ENCODE data around the gene BEGAIN.

BEGAIN gene

GRCh38 chr14:100502622-100503220 is 84.5 kb downstream of the BEGAIN start:
- Histone ChIP-seq H4K20me1 (ENCODE audit: insufficient read depth, low read length) (no peaks in the 10 kb centered on the region), H3K27me3 (ENCODE audit: insufficient read depth, low read length, poor library complexity) (no peaks in the 10 kb centered on the region), H3K9me3 (ENCODE audit: insufficient read depth, low read length, severe bottlenecking) (peaks cover 10% of the 10 kb centered on the region), H3K27ac (ENCODE audit: low read length) (no peak overlapping the region), H3K36me3 (ENCODE audit: insufficient read depth, low read length) (peaks cover 3% of the 10 kb centered on the region; the same call in 1 of the 2 replicates), H3K9ac (ENCODE audit: low read depth, low read length) (no peak overlapping the region), H3K4me3 (ENCODE audit: low read depth in 1 of 2, low read length in 2 of 2) (no peak overlapping the region), H2AFZ (ENCODE audit: low read depth, low read length) (no peak overlapping the region), H3K4me2 (ENCODE audit: insufficient read depth, low read length) (no peak overlapping the region), H3K79me2 (ENCODE audit: insufficient read depth, low read length) (no peaks in the 10 kb centered on the region), H3K4me1 (ENCODE audit: insufficient read depth, low read length) (peaks cover 9% of the 10 kb centered on the region)
- ATAC-seq (ENCODE audit: insufficient read depth, low read depth) (no peak), DNase-seq (no peak)
- TF ChIP-seq EZH2 (IDR thresholded peaks at IDR 0.05; ENCODE audit: borderline replicate concordance, low read depth, low read length, severe bottlenecking) (no peak), CTCF (IDR thresholded peaks at IDR 0.05; ENCODE audit: borderline replicate concordance, extremely low read depth, low read length, poor library complexity, severe bottlenecking) (no peak)

- Histone ChIP-seq H3K4me2 (ENCODE audit: insufficient read depth, low read length) (no peak overlapping the region), H3K79me2 (ENCODE audit: insufficient read depth, low read length) (no peaks in the 10 kb centered on the region), H3K36me3 (ENCODE audit: insufficient read depth, low read length) (peaks cover 3% of the 10 kb centered on the region; the same call in 1 of the 2 replicates), H3K9me3 (ENCODE audit: insufficient read depth, low read length, severe bottlenecking) (peaks cover 7% of the 10 kb centered on the region), H3K27ac (ENCODE audit: low read length) (no peak overlapping the region), H3K4me3 (ENCODE audit: low read depth in 1 of 2, low read length in 2 of 2) (no peak overlapping the region), H3K4me1 (ENCODE audit: insufficient read depth, low read length) (peaks cover 9% of the 10 kb centered on the region), H2AFZ (ENCODE audit: low read depth, low read length) (no peak overlapping the region), H4K20me1 (ENCODE audit: insufficient read depth, low read length) (no peaks in the 10 kb centered on the region), H3K27me3 (ENCODE audit: insufficient read depth, low read length, poor library complexity) (no peaks in the 10 kb centered on the region), H3K9ac (ENCODE audit: low read depth, low read length) (no peak overlapping the region)
- ATAC-seq (ENCODE audit: insufficient read depth, low read depth) (no peak), DNase-seq (no peak)
- TF ChIP-seq CTCF (IDR thresholded peaks at IDR 0.05; ENCODE audit: borderline replicate concordance, extremely low read depth, low read length, poor library complexity, severe bottlenecking) (no peak), EZH2 (IDR thresholded peaks at IDR 0.05; ENCODE audit: borderline replicate concordance, low read depth, low read length, severe bottlenecking) (no peak)
These were observed 87.1 kb downstream of the BEGAIN start for GRCh38 chr14:100500128-100500527.

GRCh38 chr14:100498068-100498467 is 89.1 kb downstream of the BEGAIN start:
- H3K4me2 ChIP-seq (ENCODE audit: insufficient read depth, low read length), result no peak overlapping the region

More at GRCh38 chr14:100498068-100498467, 89.1 kb downstream of the BEGAIN start:
- H3K9me3 ChIP-seq (ENCODE audit: insufficient read depth, low read length, severe bottlenecking), result no peaks in the 10 kb centered on the region
- no peak overlapping the region for H3K4me3 ChIP-seq (ENCODE audit: low read depth in 1 of 2, low read length in 2 of 2)
- peaks cover 9% of the 10 kb centered on the region for H3K4me1 ChIP-seq (ENCODE audit: insufficient read depth, low read length)
- no peak overlapping the region for H3K9ac ChIP-seq (ENCODE audit: low read depth, low read length)
- H3K27ac ChIP-seq (ENCODE audit: low read length), result no peak overlapping the region
- no peaks in the 10 kb centered on the region for H4K20me1 ChIP-seq (ENCODE audit: insufficient read depth, low read length)
- H3K27me3 ChIP-seq (ENCODE audit: insufficient read depth, low read length, poor library complexity), result no peaks in the 10 kb centered on the region
- ATAC-seq (ENCODE audit: insufficient read depth, low read depth) (no peak), DNase-seq (no peak)
- H2AFZ ChIP-seq (ENCODE audit: low read depth, low read length), result no peak overlapping the region
- H3K79me2 ChIP-seq (ENCODE audit: insufficient read depth, low read length), result no peaks in the 10 kb centered on the region
- no peak for TF ChIP-seq CTCF (IDR thresholded peaks at IDR 0.05; ENCODE audit: borderline replicate concordance, extremely low read depth, low read length, poor library complexity, severe bottlenecking)
- TF ChIP-seq EZH2 (IDR thresholded peaks at IDR 0.05; ENCODE audit: borderline replicate concordance, low read depth, low read length, severe bottlenecking), result no peak
- no peaks in the 10 kb centered on the region for H3K36me3 ChIP-seq (ENCODE audit: insufficient read depth, low read length)

All from DND-41 (cell line).